Vagina (tissue), 2 donors: ENCODE data around the gene OR5H15. TPM values are rescaled to one million over a fixed set of nuclear protein-coding genes. Genes with fewer than 3 reads are reported as not detected.

Experiments used
- DNase-seq, 2 donors: peaks; one replicate each; pipeline ENCODE4 v3.0.0-alpha.2; 2017; ENCODE audit errors: extremely low spot score in 2 of 2
- H3K27ac ChIP-seq: fragments of 200-600 bp; sonication (generic); one replicate; pipeline ENCODE4 v1.5.1; 2019
- H3K27me3 ChIP-seq: fragments of 200-600 bp; sonication (generic); one replicate; pipeline ENCODE4 v1.5.1; 2019
- H3K36me3 ChIP-seq, 2 donors: fragments of 200-600 bp; sonication (generic); one replicate each; pipeline ENCODE4 v1.5.1; 2017 to 2019
- H3K4me1 ChIP-seq: fragments of 200-600 bp; sonication (generic); one replicate; pipeline ENCODE4 v1.5.1; 2019
- H3K4me3 ChIP-seq, 2 donors: fragments of 200-600 bp; sonication (generic); 1 replicate in 1 of 2; 2 replicates in 1 of 2; pipeline ENCODE4 v1.5.1; 2016 to 2019
- H3K9me3 ChIP-seq: fragments of 200-600 bp; sonication (generic); one replicate; pipeline ENCODE4 v1.5.1; 2019
- CTCF ChIP-seq, 3 experiments: fragments of 450-650 bp in 2 of 3; fragments of 200-600 bp in 1 of 3; sonication (generic) in 1 of 3; IDR thresholded peaks; one replicate each; pipeline ENCODE4 v1.5.1; 2017 to 2019; ENCODE audit warnings: antibody characterized with exemption in 3 of 3, mild to moderate bottlenecking in 2 of 3, moderate library complexity in 2 of 3
- POLR2A ChIP-seq, 2 donors: fragments of 450-650 bp; IDR thresholded peaks; one replicate each; pipeline ENCODE4 v1.6.1; 2017; ENCODE audit warnings: antibody characterized with exemption in 2 of 2, mild to moderate bottlenecking in 2 of 2, moderate library complexity in 2 of 2
- POLR2AphosphoS5 ChIP-seq, 2 donors: sonication (generic); formaldehyde crosslinking; IDR thresholded peaks; one replicate each; pipeline ENCODE4 v1.9.0; 2017; ENCODE audit warnings: antibody characterized with exemption in 2 of 2, mild to moderate bottlenecking in 2 of 2, low read depth in 1 of 2; ENCODE audit not compliant: insufficient read depth in 1 of 2
- intact Hi-C: fragments of 100-400 bp; cut with DNase I; formaldehyde crosslinking; loops from one replicate; pipeline ENCODE4 v1.15.1; 2023
- total RNA-seq: library from RNA; depleted of rRNA; stranded (reverse); fragments of >200 nt; gene quantifications from one replicate; pipeline ENCODE4 v1.2.3, GENCODE V29; 2016

The OR5H15 gene
- total RNA-seq, 1 donor from 2014 or later = not detected

- Histone ChIP-seq H3K4me1 (no peaks in the 10 kb centered on the region), H3K27ac (no peak overlapping the region), H3K36me3 (no peaks in the 10 kb centered on the region), H3K9me3 (no peaks in the 10 kb centered on the region), H3K4me3 (no peak overlapping the region), H3K27me3 (no peaks in the 10 kb centered on the region)
- TF ChIP-seq CTCF (IDR thresholded peaks at IDR 0.05) (no peak), POLR2AphosphoS5 (IDR thresholded peaks at IDR 0.05; ENCODE audit: insufficient read depth in 1 of 2, low read depth in 1 of 2) (no peak), POLR2A (IDR thresholded peaks at IDR 0.05) (no peak)
- DNase-seq = no peak
- intact Hi-C loops = no loop called here
These were observed 32.5 kb downstream of the OR5H15 start for GRCh38 chr3:98199020-98199419.

- no peaks in the 10 kb centered on the region for H3K36me3 ChIP-seq
- H3K27ac ChIP-seq = no peak overlapping the region
- H3K4me1 ChIP-seq = no peaks in the 10 kb centered on the region
- H3K27me3 ChIP-seq = no peaks in the 10 kb centered on the region
- no peaks in the 10 kb centered on the region for H3K9me3 ChIP-seq
- TF ChIP-seq POLR2AphosphoS5 (IDR thresholded peaks at IDR 0.05; ENCODE audit: insufficient read depth in 1 of 2, low read depth in 1 of 2) (no peak), CTCF (IDR thresholded peaks at IDR 0.05) (no peak), POLR2A (IDR thresholded peaks at IDR 0.05) (no peak)
- no peak overlapping the region for H3K4me3 ChIP-seq
- intact Hi-C loops = no loop called here
- DNase-seq = no peak
These were observed 42.7 kb downstream of the OR5H15 start for GRCh38 chr3:98209244-98209643.

- H3K4me1 ChIP-seq = no peaks in the 10 kb centered on the region
- H3K36me3 ChIP-seq = no peaks in the 10 kb centered on the region
- no peak for DNase-seq
- H3K27me3 ChIP-seq = no peaks in the 10 kb centered on the region
- intact Hi-C loops = no loop called here
- no peaks in the 10 kb centered on the region for H3K9me3 ChIP-seq
- no peak overlapping the region for H3K27ac ChIP-seq
- TF ChIP-seq CTCF (IDR thresholded peaks at IDR 0.05) (no peak), POLR2A (IDR thresholded peaks at IDR 0.05) (no peak), POLR2AphosphoS5 (IDR thresholded peaks at IDR 0.05; ENCODE audit: insufficient read depth in 1 of 2, low read depth in 1 of 2) (no peak)
- H3K4me3 ChIP-seq = no peak overlapping the region
These were observed 46.8 kb downstream of the OR5H15 start for GRCh38 chr3:98213276-98213675.

- Histone ChIP-seq H3K4me1 (no peaks in the 10 kb centered on the region), H3K9me3 (no peaks in the 10 kb centered on the region), H3K4me3 (no peak overlapping the region), H3K36me3 (no peaks in the 10 kb centered on the region), H3K27ac (no peak overlapping the region), H3K27me3 (no peaks in the 10 kb centered on the region)
- no peak for TF ChIP-seq CTCF (IDR thresholded peaks at IDR 0.05)
- no peak for TF ChIP-seq POLR2A (IDR thresholded peaks at IDR 0.05)
- no peak for TF ChIP-seq POLR2AphosphoS5 (IDR thresholded peaks at IDR 0.05; ENCODE audit: insufficient read depth in 1 of 2, low read depth in 1 of 2)
- DNase-seq = no peak
- intact Hi-C loops = no loop called here
These were observed 48.6 kb downstream of the OR5H15 start for GRCh38 chr3:98215051-98215450.

Other genes with a start within 250 kb of the OR5H15 start
- 33.4 TPM for gene RIOX2, start 194.3 kb upstream of the OR5H15 start, total RNA-seq
- not detected for gene GABRR3, start 131.4 kb upstream of the OR5H15 start, total RNA-seq
- gene OR5AC2, start 79.5 kb upstream of the OR5H15 start, total RNA-seq = not detected
- gene OR5H1, start 36.0 kb upstream of the OR5H15 start, total RNA-seq = not detected
- gene OR5H14, start 19.2 kb upstream of the OR5H15 start, total RNA-seq = not detected
- gene OR5H6, start 97.5 kb downstream of the OR5H15 start, total RNA-seq = not detected
- gene OR5H2, start 115.8 kb downstream of the OR5H15 start, total RNA-seq = not detected
- gene OR5K4, start 187.2 kb downstream of the OR5H15 start, total RNA-seq = not detected
- not detected for gene OR5K3, start 224.0 kb downstream of the OR5H15 start, total RNA-seq